ENCODE results near the gene HADH.
"Not testable (repeated sequence)": the region's sequence is repeated elsewhere in the genome, so short reads cannot be mapped to it uniquely, and the experiment has no call there.

Gene HADH

DNA sequence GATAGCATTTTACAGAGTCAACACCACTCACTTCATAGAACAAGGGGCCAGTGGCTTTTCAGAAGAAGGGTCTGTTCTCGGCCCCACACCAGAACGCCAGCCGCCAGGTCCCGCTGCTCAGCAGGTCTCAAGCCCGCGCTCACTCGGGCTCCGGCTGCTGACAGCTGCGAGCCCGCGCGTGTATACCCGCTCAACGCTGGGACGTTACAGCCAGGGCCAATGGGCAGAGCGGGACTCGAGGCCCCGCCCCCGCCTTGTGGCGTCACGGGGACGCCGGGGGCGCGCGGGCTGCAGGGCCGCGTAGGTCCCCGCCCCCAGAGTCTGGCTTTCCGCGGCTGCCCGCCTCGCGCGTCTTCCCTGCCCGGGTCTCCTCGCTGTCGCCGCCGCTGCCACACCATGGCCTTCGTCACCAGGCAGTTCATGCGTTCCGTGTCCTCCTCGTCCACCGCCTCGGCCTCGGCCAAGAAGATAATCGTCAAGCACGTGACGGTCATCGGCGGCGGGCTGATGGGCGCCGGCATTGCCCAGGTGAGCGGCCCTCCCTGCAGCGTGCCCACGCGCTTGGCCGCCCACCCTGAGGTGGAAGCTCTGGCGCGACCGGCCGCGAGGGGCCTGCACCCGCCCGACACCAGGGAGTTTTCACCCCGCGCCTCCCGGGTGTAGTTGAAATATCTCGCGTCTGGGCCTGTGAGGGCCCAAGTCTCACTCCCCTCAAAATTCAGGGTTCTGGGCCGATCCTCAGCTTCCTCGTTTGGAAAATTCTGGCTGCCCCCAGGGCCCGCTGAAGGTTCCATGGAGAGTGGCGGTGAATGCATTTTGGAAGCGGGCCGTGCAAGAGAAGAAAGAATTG, at the start of gene HADH:
Gene HADH (plus strand): TSS at position 353 of the 850 bp plus-strand sequence. CDS start 44 bp downstream, at position 397.
- DNase-seq = peak; percentile 95

DNA sequence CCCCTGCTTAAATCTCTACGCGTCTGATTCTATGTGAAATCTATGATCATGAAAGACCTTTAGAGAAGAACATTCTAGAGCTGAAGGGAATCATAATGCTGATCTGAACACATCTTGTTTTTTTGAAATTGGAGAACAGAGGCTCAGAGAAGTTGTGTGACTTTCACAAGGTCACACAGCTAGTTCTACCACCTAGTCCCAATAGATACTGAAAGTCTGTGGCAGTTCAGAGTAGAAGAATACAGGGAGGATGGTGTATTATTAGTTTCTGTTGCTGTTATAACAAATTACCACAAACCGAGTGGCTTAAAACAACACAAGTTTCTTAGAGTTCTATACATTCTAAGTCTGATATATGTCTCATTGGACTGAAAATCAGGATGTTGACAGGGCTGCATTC, 43.9 kb upstream of the HADH start:
- no peak for DNase-seq

DNA sequence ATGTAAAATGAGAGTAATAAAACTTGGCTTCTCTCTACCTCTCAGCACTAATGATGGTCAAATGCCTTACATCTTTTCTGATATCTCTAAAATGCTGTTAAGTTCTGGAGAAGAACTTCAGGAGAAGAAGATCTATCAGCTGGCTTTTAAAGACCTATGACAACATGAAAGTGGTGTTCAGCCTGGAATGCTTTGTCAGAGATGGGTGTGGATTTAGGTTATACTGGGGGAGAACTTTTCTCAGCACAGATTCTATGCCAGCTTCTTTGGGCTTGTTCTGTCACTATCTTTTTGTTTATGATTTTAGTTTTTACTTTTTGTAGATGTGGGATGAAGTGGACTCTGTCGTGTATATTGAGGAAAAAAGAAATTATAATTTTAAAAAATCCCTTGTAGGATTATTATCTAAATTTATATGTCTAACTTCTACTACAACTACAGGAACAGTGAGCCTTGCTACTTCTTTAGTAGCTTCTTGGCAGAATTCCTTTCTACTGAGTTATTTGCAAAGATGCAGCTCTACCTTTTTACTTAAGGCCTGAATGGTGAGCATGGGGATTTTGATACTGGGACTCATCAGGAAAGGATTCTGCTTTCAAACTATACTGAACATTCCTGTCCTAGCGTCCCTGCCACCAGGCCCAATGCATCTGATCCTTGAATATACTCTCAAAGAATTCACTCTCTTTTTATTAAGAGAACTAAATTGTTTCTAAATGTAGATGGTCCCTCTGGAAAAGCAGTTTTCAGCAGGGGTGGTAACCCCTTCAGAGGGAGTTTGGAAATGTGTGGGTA, 38.7 kb upstream of the HADH start:
- DNase-seq = no peak

DNA sequence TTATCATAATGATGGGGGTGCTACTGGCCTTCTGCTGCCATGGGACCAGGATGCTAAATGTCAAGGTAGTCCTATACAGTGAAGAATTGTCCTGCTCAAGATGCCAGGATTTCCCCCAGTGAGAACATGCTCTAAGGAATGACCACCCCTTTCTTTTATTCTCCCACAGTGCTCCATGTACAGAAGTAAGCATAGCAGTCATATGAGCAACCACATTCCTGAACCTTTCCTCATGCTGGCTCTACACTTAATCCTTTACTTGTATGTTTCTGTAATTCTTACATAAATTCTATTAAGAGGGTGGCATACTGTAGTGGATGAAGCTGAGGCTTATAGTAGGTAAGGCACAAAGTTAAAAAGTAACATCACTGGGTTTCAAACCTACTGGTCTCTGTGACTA, 38.1 kb upstream of the HADH start:
- no peak for DNase-seq

DNA sequence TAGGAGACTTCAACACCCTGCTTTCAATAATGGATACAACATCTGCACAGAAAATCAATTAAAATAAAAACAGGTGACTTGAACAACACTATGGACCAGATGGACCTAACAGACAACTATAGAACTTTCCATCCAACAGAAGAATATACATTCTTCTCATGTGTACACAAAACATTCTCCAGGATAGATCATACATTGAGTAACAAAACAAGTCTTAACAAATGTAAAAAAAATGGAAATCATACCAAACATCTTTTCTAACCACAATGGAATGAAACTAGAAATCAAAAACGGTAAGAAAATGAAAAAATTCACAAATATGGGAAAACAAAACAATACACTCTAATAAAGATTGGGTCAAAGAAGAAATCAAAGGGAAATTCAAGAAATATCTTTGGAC, 33.7 kb upstream of the HADH start:
- no peak for DNase-seq

DNA sequence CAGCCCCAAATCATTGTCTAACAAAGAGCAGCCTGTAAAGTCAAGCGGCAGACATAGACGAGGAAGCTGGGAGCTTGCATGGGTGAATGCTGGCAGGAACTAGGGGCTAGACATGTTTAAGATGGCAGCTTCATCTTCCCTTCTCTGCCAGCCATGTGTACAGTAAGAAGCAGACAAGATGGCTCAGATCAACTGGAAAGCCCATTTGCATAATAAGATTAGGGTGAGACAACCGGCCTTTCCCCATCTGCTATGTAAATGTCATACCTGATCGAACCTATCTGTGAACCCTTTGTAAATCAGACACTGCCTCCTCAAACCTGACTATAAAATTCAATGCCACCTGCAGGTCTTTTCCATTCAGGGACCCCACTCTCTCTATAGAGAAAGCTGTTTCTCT, 22.8 kb upstream of the HADH start:
- DNase-seq = no peak

DNA sequence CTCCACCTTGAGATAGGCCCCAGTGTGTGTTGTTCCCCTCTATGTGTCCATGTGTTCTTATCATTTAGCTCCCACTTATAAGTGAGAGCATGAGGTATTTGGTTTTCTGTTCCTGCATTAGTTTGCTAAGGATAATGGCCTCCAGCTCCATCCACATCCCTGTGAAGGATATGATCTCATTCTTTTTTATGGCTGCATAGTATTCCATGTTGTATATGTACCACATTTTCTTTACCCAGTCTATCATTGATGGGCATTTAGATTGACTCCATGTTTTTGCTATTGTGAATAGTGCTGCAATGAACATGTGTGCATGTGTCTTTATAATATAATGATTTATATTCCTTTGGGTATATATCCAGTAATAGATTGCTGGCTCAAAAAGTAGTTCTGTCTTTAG, 22.2 kb upstream of the HADH start:
- not testable (repeated sequence) for DNase-seq

DNA sequence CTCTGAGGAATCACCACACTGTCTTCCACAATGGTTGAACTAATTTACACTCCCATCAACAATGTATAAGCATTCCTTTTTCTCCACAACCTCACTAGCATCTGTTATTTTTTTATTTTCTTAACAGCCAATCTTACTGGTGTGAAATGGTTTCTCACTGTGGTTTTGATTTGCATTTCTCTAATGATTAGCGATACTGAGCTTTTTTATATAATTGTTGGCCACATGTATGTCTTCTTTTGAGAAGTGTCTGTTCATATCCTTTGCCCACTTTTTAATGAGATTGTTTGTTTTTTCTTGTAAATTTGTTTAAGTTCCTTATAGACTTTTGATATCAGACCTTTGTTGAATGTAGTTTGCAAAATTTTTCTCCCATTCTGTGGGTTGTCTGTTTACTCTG, 21.8 kb upstream of the HADH start:
- DNase-seq = not testable (repeated sequence)

DNA sequence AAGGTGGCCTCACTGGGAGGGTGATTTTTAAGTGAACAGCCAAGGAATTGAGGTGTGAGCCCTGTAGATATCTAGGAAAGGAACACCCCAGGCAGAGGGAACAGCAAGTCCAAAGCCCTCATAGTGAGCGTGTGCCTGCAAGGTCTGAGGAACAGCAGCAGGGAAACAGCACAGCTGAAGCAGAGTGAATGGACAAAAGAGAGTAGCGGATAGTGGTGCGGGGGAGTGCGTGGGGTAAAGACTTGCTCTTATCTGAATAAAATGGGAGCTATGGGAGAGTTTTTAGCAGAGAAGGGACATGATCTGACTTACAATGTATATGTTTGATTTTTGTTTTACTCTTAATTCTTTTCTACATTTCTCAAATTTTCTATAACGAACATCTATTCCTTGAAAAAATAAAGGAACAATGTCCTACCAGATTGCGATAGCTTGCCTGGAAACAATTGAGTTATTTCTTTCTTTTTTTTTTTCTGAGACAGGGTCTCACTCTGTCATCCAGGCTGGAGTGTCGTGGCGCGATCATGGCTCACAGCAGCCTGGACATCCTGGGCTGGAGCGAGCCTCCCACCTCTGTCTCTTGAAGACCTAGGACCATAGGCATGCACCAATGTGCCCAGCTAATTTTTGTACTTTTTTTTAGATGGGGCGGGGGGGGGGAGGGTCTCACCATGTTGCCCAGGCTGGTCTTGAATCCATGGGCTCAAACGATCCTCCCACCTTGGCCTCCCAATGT, 19.5 kb upstream of the HADH start:
- DNase-seq = no peak

DNA sequence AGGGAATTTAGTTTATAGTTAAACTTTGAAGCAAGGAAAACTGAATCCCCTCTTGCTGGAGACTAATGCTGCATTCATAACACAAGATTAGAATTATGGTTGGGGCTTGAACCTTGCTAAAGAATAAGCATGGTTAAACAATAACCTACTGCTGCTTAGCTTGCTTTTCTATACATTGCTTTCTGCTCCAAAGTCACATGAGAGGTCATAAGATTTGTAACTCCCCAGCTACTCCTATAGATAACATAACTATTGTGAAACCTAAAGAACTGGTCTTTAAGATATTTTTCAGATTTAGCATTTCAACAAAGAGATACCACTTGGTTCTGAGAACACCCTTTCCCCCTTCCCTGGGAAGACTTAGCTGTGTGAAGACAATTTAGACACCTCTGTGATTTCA, 17.1 kb upstream of the HADH start:
- DNase-seq = no peak

DNA sequence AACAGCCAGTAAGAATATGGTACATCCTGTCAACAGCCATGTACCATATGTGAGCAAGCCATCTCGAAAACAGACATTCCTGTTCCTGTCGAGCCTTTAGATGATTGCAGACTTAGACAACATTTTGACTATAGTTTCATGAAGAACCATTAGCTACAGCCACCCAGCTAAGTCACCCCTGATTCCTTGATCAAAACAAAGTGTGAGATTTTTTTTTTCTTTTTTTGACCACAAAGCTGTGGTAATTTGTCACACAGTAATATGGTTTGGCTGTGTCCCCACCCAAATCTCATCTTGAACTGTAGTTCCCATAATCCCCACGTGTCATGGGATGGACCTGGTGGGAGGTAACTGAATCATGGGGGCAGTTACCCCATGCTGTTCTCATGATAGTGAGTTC, 15.2 kb upstream of the HADH start:
- no peak for DNase-seq

DNA sequence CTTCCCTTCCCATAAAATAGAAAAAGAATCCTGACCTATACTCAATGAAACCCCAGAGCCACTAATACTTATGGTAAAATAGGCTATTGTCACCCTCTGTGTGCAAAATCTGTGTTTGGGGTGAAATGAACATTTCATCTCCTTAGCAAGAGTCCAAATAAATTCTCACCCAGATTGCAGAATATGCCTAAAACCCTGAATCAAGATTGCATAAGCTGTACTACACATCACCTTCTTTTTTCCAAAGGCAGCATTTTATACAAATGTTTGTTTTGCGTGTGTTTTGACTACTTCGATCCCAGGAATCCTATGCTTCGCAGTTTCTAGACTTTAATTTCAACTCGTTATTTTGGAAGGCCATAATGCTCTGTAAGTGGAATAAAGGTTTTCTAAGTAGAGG, 12.2 kb upstream of the HADH start:
- no peak for DNase-seq

DNA sequence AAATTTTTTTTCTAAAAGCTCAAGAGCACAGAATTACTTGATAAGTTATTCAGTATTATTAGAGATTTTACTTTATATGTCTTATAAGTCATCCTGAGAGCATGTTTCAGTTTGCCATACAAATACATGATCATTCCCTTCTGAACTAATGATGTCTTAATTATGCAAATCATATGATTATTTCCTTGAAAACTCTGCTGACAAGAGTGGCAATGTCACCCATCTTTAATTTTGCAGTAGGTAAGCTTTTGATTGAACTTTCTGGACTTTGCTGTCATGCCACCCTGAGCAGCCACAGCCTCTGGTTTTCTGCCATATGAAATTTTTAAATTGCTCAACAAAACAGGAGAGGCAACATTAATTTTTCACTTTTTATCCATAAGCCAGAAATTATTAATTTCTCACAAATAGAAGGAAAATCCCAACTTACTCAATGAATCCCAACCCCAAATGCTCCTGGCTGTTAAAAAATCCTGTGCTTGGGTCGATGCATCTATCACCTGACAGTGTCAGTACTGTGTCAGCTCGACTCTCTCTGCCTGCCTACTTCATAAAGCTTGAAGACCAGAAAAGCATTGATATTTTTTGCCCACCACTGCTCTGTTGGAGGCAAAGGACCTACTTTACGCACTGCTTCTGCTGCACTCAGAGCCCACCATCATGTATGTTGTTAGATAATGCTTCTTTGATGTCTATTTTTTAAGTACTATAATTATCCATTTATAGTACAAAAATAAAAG, 11.6 kb upstream of the HADH start:
- no peak for DNase-seq

DNA sequence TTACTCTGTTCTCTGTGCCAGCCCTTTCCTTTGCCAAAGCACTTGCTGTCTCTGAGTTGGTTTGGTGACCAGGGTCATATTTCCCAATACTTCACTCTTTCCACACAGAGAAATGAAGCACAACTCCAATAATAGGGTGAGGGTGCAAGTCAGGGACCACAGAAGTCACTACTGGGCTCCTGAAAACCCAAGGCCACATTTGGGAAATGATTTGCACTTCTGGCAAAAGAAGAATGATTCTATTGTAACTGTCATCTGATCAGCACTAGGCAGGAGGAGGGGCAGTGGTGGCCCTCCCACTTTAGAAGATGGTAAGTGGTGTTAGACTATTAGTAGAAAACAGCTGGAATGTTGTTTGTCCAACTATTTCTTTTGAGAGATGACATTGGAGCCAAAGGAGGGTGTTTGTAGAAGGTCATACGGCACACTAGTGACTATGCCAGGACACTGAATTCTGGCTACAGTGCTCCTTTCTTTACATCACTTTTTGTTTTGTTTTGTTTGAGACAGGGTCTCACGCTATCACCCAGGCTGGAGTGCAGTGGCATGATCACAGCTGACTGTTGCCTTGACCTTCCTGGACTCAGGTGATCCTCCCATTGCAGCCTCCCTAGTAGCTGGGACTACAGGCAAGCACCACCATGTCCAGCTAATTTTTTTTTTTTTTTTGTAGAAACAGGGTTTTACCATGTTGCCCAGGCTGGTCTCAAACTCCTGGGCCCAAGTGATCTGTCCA, 10.8 kb upstream of the HADH start:
- DNase-seq = no peak

DNA sequence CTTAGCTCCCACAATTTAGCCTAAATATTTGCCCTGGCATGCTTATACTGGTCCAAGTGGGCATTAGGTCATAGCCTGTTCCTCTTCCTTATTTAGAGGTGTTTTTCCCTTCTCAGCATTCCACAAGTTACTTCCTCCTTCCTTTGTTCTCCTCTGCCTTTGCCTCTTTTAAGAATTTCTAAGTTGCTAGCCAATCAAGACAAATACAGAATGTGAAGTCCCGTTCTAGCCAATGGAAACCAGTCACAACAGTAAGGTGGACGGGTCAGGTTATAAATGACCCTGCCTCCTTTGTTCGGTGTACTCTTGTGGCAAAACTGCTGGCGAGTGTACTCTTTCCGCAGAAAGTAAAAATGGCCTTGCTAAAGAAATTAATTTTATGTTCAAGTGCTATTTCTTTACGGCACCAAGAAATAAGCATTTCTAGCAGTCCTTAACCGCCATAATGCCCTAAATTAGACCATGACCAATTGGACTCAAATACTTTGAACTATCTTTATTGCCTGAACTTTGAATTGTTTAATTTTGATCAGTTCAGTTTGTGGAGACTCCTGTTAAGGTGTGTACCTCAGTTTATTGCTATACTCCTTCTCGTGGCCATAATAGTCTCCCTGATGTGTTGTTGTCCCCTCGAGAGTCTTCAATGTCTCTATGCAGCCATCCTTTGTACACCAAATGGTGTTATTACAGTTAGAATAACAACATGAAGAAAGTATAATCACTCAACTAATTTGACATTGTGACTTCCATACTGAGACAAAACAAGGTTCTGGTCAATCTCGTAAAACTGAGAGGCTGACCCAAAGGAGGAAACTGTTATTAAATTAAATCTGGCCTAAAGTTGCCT, 1.6 kb upstream of the HADH start:
- DNase-seq = no peak

DNA sequence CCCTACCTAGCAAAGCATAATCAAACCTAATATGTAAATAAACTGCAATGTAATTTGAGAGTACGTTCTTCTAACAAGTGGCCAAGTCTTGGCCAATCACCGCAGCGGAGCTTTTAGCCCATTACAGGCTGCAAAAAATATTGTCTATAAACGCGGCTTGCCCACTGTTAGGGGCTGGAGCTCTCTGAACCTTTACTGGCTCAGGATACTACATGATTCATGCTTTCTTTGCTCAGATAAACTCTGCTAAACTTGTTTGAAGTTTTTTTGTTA, 990 bp upstream of the HADH start:
- DNase-seq = no peak

DNA sequence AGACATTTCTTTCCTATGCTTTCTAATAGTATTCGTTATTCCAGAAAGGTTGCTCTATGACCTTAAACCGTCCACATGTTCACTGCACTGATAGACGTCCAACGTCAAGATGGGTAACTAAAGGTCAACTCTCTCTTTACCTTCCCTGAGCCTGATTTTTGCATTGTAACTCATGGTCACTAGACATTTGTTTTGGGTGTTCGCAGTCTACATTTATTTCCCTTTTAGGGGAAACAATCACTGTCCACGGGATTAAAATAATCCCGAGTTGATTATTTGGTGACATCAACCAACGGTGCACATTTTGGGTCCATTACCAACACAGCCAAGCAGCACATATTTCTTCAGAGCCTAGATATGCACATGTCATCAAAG, 540 bp upstream of the HADH start:
- DNase-seq = no peak

DNA sequence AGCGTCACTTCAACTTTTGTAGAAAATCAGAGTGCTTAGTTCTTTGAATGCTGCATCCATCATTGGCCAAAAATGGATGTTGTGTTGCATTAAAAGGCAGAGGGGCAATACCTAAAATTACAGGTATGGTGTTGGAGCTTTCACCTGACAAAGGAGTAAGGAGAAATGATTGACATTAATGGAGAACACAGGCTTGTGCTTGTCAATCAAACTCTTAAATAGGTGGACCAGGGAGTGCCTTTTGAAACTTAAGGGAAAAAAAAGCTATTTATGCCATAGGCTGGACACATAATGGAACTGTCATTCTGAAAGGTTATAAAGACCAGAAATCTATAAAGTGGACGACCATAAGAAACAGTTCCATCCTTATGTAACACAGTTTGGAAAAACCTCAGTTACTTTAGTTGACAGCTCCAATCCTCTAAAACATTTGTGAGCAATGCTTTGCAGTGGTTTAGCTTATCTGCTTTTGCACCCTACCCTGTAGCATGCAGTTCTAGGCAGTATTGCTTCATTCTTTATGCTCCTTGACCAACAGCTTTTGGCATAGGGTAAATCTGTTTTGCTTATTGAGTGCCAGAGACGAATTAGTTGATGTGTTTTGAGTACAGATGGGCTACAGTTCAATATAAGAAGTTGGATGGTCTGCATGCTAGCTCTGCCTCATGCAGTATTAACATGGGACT, 2.4 kb downstream of the HADH start:
- no peak for DNase-seq

DNA sequence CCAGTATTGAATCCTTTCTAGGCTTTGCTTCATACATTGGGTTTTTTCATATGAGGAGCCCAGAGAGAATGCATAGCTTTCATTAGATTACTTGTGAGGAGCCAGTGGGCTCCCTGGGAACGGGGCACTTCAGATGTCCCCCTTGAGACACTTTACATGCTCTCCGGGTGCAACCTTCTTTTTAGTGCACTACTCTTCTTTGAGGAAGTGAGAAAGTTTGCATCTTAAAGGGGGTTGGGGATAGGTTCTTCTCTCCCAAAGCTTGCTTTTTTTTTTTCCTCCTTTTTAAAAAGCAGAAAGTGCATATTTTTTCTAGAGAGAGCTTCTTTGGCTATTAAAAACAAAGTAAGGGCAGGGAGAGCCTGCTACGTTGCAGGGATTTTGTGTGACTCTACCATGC, 4.3 kb downstream of the HADH start:
- DNase-seq = no peak

DNA sequence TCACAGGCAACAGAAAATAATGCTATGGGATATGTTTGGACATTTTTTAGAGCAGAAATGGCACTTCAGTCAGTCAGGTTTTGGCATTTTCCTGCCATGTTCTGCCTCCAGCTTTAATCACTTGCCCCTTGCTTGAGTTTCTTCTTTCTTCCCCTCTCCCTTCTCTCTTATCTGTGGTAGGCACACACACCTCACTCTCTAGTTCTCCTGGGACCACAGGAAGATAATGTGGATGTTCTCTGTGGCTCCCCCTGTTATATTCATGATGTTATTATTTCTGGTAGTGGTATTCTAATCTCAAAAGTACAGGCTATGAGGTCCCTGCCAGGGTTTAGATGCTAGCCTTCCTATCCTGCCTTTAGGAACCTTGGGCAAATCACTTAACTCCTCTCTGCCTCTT, 5.2 kb downstream of the HADH start:
- DNase-seq = no peak

All from activated CD4-positive, alpha-beta T cell treated with anti-CD3 and anti-CD28 coated beads, Interleukin-2, amount 50 U/mL, for 16 hours (primary cell).